ENCODE results near the gene PREX1.

Gene PREX1

DNA sequence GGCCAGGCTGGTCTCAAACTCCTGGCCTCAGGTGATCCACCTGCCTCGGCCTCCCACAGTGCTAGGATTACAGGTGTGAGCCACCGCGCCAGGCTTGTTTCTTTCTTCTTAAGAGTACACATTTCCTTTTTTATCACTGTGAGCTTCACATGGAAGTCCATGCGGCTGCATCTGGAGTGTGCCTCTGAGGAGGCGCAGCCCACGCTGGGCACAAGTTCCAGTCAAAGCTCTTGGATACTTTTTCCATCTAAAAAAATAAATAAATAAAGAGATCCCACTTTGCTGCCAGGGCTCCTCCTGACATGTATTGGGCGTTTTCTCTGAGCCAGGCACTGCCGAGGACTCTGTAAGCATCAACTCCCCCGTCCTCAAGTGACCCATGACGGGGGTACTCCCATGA, 123.0 kb downstream of the PREX1 start:
- no peak for DNase-seq (ENCODE audit: low read depth, low spot score)

GRCh38 chr20:48703511-48704219, 124.1 kb downstream of the PREX1 start:
- DNase-seq (ENCODE audit: low read depth, low spot score), result no peak

DNA sequence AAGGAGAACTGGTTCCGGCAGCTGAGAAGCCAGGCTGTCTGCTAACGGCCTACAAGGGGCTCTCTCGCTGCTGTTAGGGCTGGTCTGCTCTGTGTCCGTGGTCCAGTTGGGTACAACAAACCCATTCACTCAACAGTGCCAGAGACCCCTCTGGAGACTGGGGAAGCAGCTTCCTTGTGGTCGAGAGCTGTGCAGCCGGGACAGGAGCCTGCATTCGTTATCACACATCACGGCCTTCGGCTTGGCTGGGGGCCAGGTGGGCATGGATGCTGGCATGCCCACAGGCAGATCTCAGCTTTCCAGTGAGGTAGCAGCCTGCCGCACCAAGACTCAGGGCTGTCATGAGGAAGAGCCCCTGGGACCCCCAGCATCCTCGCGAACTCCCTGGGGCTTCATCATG, 124.7 kb downstream of the PREX1 start:
- no peak for DNase-seq (ENCODE audit: low read depth, low spot score)

DNA sequence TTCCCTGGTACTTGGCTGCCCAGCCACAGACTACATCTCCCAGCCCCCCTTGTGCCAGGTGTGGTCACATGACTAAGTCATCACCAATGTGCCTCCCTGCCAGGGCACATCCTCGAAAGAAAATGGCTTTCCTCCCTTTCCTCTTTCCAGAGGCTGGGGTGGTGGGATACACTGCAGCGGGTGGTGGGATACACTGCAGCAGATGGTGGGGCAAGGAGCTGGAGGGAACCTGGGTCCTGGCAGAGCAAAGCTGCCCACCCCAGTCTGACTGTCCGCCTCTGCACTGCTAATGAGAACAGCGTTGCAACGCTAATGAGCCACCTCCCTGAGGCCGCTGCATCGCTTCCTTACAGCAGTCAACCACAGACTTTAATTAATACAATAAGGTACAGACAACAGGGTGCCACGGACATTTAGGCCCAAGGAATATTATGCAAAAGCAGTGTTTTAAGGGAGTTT, 125.3 kb downstream of the PREX1 start:
- no peak for DNase-seq (ENCODE audit: low read depth, low spot score)

DNA sequence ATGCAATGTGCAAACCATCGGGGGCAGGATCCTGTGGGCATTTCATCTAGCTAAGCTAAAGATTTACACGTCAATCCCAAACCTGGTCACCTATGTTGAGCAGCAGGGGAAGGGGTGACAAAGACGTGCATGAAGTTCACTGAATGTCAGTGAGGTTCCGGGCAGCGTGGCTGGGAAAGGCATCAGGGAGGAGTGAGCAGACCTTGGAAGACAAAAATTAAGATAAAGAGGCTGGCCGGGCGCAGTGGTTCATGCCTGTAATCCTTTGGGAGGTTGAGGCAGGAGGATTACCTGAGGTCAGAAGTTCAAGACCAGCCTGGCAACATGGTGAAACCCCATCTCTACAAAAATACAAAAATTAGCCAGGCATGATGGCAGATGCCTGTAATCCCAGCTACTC, 126.1 kb downstream of the PREX1 start:
- no peak for DNase-seq (ENCODE audit: low read depth, low spot score)

GRCh38 chr20:48698507-48699267, 129.1 kb downstream of the PREX1 start:
- peak; percentile 35 for DNase-seq (ENCODE audit: low read depth, low spot score)

DNA sequence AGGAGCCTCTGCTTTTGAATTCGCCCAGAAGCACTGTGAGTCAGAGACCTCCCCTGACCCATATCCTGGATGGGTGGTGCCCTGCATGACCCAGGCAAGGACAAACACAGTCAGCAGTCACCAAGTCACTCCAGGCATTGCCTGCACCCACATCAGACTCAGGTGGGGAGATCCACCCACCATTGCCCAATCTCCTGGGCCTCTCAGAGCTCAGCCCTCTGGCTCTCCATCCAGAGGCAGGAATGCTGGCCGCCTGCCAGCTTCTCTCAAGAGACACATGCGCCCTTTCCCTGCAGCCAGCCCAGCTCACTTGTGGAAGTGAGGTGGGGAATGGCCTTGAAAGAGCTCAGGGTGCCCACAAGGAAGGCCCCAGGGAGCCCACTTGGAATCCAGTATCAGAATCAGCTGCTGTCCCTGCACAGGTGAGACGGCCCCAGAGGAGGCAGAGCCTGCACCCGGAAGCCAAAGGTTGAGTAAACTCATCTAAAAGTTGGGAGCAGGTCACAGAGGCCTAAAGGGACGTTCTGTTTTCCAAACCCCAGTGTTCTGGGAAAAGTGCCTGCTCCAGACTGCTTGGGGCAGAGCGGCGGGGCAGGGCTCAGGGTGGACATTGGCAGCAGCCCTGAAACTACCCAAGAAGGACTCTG, 129.8 kb downstream of the PREX1 start:
- DNase-seq (ENCODE audit: low read depth, low spot score), result no peak

DNA sequence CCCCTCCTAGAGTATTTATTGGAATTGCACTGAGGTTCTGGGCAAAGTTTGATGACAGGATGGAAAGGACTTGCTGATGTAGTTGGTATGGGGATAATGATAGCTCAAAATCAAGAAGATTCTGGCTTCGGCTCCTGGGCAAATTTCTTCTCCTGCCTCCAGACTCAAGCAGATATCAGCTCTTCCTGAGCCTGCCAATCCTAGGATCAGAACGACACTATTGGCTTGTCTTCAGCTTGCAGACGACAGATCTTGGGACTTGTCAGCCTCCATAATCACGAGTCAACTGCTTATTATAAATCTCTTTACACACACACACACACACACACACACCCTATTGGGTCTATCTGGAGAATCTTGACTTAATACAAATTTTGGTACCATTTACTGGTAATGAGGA, 131.1 kb downstream of the PREX1 start:
- DNase-seq (ENCODE audit: low read depth, low spot score), result no peak

- no peak for DNase-seq (ENCODE audit: low read depth, low spot score)
Measured at GRCh38 chr20:48695738-48696137, 132.1 kb downstream of the PREX1 start.

DNA sequence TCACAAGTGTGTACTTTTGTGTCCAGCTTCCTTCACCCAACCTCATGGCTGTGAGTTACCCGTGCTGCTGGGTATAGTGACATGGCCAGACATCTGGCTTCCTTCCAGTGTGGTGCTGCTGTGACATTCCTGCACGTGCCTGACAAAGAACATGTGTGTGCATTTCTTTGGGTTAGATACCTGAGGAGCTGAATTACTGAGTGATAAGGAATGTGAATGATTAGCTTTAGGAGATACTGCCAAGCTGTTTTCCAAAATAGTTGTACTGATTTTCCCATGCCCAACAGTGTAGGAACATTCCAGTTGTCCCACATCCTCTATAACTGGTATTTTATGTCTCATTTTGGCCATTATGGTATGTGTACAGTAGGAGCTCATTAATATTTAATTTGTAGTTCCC, 132.5 kb downstream of the PREX1 start:
- no peak for DNase-seq (ENCODE audit: low read depth, low spot score)

GRCh38 chr20:48694381-48694865, 133.4 kb downstream of the PREX1 start:
- DNase-seq (ENCODE audit: low read depth, low spot score), result no peak

DNA sequence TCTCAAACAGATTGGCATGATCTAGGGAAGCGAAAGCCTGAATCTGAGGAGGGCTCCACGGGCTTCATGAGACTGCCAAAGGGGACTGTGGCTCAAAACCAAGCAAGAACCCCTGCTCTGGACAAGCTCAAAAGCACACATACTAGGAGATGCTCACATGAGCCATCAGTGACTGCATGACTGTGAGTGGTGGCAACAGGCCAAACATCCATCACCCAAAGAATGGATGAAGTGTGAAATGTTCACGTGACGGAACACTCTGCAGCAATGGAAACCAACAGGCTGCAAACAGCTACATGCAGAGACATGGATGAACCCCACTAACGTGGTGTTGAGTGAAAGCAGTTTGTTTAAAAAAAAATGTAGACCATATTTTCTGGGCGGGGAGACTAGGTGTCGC, 136.3 kb downstream of the PREX1 start:
- DNase-seq (ENCODE audit: low read depth, low spot score), result no peak

DNA sequence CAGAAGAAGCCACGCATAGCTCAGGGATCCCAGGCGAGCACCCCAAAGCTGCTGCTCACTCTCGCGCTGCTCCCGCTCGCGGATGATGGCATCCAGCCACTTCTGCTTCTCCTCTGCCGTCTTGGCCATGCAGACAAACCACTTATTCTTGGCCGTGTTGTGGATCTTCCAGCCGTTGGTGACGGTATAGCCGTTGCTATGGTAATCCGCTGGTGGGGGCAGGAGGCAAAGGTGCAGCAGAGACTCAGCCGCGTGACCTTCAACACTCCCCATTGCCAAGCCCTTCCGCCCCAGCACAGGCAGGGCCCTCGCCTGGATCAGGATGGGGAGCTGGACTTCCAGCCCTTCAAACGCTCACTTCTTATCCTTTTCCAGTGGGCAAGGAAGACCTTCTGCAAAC, 136.9 kb downstream of the PREX1 start:
- DNase-seq (ENCODE audit: low read depth, low spot score), result no peak

DNA sequence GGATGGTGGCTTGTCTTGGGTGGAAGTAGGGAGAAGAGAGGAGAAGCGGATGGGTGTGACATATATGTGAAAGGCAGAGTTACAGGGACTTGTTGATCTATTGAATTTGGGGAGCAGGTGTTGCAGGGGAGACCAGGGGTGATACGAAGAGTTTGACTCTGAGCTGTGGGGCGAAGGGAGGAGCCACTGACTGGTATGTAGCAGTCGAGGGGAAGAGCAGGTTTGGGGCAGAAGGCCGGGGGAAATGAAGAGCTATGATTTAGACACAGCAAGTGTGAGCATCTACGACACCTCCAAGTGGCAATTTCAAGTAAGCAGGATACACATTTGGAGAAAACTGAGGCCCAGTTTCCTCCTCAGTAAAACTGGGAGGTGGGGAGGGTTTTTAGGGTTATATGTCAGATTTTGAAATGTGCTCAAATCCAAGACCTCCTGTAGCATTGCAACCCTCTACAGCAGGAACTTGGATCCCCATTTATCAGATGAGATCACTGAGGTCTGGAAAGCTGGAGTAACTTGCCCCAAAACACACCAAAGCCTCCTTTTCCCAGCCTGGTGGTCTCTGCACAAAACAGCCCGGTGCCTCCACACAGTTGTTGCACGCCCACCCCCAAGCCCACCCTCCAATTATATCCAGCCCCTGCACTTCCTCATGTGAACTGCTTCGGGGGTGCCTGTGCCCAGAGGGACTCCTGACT, 137.8 kb downstream of the PREX1 start:
- DNase-seq (ENCODE audit: low read depth, low spot score), result no peak

GRCh38 chr20:48689388-48689787, 138.4 kb downstream of the PREX1 start:
- DNase-seq (ENCODE audit: low read depth, low spot score), result no peak

GRCh38 chr20:48688579-48688978, 139.2 kb downstream of the PREX1 start:
- no peak for DNase-seq (ENCODE audit: low read depth, low spot score)

GRCh38 chr20:48687117-48687800, 140.5 kb downstream of the PREX1 start:
- no peak for DNase-seq (ENCODE audit: low read depth, low spot score)

DNA sequence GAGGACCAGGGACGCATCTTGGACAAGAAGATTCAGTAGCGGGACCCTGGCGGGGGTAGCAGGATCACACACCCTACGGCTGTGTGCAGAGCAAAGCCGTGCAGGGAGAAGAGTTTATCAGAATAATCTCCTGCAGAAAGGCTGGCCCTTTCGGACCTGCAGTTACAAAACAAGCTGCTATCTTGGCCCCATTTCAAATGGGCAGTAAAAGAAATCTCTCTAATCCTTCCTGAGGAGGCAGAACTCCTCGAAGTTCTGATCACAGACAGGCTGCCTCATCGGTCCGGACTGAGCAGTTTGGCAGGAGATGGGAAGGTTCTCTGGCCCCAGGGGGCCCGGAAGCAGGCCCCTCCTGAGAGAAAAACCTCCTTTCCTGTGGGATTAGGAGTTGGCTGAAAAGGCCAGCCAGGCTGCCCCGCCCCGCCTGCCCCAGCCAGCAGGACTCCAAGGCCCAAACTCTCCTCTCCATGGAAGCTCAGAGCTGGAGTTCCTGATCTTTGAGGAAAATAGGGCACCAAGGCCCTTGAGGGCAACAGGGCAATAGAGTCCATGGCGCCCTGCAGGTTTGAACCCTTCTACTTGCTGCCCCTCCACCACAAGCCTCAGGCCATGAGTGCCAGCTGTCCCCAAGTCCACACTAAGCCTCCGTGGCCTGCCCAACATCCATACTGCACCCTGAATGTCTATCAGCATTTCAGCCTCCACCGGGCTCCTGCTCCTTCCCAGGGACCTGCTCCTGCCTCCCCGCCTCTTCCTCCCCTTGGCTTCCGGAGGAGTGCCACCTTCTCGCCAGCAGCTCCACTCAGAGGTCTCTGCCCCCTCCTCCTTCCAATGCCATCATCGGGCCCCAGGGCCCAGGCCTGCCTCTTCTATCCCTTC, 141.3 kb downstream of the PREX1 start:
- DNase-seq (ENCODE audit: low read depth, low spot score), result peak; percentile 81

- no peak for DNase-seq (ENCODE audit: low read depth, low spot score)
Measured at GRCh38 chr20:48685300-48685699, 142.5 kb downstream of the PREX1 start.

- DNase-seq (ENCODE audit: low read depth, low spot score), result peak; percentile 70
Measured at GRCh38 chr20:48684501-48685041, 143.2 kb downstream of the PREX1 start.

Data from ELF-1 (cell line).